Brain microvascular endothelial cell (primary cell): Measurements from ENCODE around the gene TMOD1.

ENCODE experiments used
- DNase-seq: peaks from one replicate; pipeline ENCODE4 v3.0.0-alpha.2; 2020
- H3K27ac ChIP-seq: fragments of 250-450 bp; sonication (Bioruptor Pico); 2 replicates; pipeline ENCODE4 v1.5.1; 2020; ENCODE audit warnings: mild to moderate bottlenecking, moderate library complexity
- H3K27me3 ChIP-seq: fragments of 250-450 bp; sonication (Bioruptor Pico); replicated peaks from 2 replicates; pipeline ENCODE4 v1.5.1; 2020; ENCODE audit warnings: mild to moderate bottlenecking
- H3K36me3 ChIP-seq: fragments of 250-450 bp; sonication (Bioruptor Pico); replicated peaks from 2 replicates; pipeline ENCODE4 v1.5.1; 2020; ENCODE audit warnings: mild to moderate bottlenecking
- H3K4me3 ChIP-seq: 2 replicates; pipeline ENCODE4 v1.5.1; 2011; ENCODE audit warnings: low read depth, mild to moderate bottlenecking, control low read depth, low read length, moderate library complexity
- CTCF ChIP-seq: IDR thresholded peaks from 2 replicates; pipeline ENCODE4 v1.5.1; 2011; ENCODE audit warnings: low read depth, mild to moderate bottlenecking, moderate library complexity, low read length, control low read depth, inconsistent platforms; ENCODE audit errors: missing control alignments
- in situ Hi-C: cut with HindIII; loops from 2 replicates; pipeline ENCODE4 v1.10.0; 2017; ENCODE audit warnings: low sequenced_read_pairs, low pct_ligation_motif_present

The TMOD1 gene

GRCh38 chr9:97515662-97516061, 14.2 kb downstream of the TMOD1 start:
- H3K36me3 ChIP-seq, result no peaks in the 10 kb centered on the region
- no peaks in the 10 kb centered on the region for H3K27me3 ChIP-seq
- no peak overlapping the region for H3K4me3 ChIP-seq
- no peak for DNase-seq
- no peak for TF ChIP-seq CTCF
- in situ Hi-C loops, result no loop called here
- no peak overlapping the region for H3K27ac ChIP-seq

GRCh38 chr9:97516111-97516510, 14.6 kb downstream of the TMOD1 start:
- no peak for TF ChIP-seq CTCF
- Histone ChIP-seq H3K36me3 (no peaks in the 10 kb centered on the region), H3K27ac (no peak overlapping the region), H3K4me3 (no peak overlapping the region), H3K27me3 (no peaks in the 10 kb centered on the region)
- DNase-seq, result no peak
- in situ Hi-C loops, result no loop called here

GRCh38 chr9:97517331-97518089, 16.0 kb downstream of the TMOD1 start:
- in situ Hi-C loops, result no loop called here
- TF ChIP-seq CTCF, result no peak
- Histone ChIP-seq H3K27ac (no peak overlapping the region), H3K4me3 (no peak overlapping the region), H3K27me3 (no peaks in the 10 kb centered on the region), H3K36me3 (no peaks in the 10 kb centered on the region)
- DNase-seq, result no peak

- Histone ChIP-seq H3K27me3 (no peaks in the 10 kb centered on the region), H3K27ac (no peak overlapping the region), H3K36me3 (no peaks in the 10 kb centered on the region), H3K4me3 (no peak overlapping the region)
- in situ Hi-C loops, result no loop called here
- no peak for DNase-seq
- TF ChIP-seq CTCF, result no peak
Observed at GRCh38 chr9:97518166-97518908, 16.9 kb downstream of the TMOD1 start.

- Histone ChIP-seq H3K36me3 (no peaks in the 10 kb centered on the region), H3K27ac (no peak overlapping the region), H3K4me3 (no peak overlapping the region), H3K27me3 (no peaks in the 10 kb centered on the region)
- no peak for TF ChIP-seq CTCF
- DNase-seq, result no peak
- in situ Hi-C loops, result no loop called here
Observed at GRCh38 chr9:97518909-97519307, 17.4 kb downstream of the TMOD1 start.
